NCI-H2107 treated with DMSO at 0.1 percent for 48 hours (cell line): ENCODE results near the gene ABCC1.
"Not testable (repeated sequence)": the region's sequence is repeated elsewhere in the genome, so short reads cannot be mapped to it uniquely, and the experiment has no call there.

Source experiments
- DNase-seq: peaks from one replicate; lab custom pipeline; 2025; ENCODE audit not compliant: unreplicated experiment; lab: John Stamatoyannopoulos, UW

ABCC1 gene

GRCh38 chr16:15966420-15966819, 17.0 kb downstream of the ABCC1 start:
- no peak for DNase-seq

DNA sequence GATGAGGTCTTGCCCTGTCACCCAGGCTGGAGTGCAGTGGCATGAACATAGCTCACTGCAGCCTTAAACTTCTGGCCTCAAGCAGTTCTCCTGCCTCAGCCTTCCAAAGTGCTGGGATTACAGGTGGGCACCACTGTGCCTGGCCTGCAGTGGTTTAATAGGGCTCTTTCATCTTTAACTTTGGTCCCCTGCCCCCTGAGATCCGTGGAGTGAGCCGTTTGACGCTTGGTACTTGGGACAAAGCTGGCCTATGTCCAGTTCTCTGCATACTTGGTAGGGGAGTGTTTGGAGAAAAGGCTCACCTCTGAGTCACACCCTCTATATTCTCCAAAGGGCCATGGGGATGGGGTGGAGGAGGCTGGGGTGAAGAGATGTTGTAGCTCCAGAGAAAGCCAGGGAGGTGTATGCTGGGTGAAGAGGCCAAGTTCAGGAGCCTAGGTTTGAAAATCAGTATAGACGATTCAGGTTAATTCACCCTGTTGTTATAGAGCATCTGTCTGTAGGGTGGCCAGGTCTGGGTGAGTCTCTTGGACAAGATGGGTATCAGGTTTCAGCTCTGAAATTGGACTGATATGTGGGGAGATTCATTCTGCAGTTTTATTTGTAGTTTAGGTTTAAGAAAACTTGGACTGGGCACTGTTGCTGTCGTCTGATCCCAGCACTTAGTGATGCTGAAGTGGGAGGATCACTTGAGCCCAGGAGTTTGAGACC, 17.6 kb downstream of the ABCC1 start:
- DNase-seq: no peak

- no peak for DNase-seq
Measured at GRCh38 chr16:15967655-15968315, 18.4 kb downstream of the ABCC1 start.

GRCh38 chr16:15970202-15970601, 20.8 kb downstream of the ABCC1 start:
- no peak for DNase-seq

- DNase-seq: no peak
Measured at GRCh38 chr16:15970743-15971439, 21.5 kb downstream of the ABCC1 start.

DNA sequence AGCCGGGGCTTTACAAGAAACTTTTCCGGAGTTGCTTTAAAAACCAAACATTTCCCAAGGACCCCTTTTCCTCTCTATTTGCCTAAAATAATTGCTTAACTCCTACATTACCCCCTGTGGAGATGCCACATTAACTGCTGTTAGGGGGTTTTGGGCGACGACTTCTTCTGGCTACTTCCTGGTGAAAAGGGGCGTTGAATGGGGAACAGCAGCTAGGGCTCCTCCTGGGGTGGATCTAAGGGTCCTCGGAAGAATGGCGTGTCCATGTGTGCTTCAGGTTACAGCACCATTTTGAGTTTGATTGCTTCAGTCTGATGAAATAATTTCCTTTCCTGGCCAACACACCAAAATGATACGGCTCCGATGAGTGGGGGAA, 22.0 kb downstream of the ABCC1 start:
- DNase-seq: no peak

DNA sequence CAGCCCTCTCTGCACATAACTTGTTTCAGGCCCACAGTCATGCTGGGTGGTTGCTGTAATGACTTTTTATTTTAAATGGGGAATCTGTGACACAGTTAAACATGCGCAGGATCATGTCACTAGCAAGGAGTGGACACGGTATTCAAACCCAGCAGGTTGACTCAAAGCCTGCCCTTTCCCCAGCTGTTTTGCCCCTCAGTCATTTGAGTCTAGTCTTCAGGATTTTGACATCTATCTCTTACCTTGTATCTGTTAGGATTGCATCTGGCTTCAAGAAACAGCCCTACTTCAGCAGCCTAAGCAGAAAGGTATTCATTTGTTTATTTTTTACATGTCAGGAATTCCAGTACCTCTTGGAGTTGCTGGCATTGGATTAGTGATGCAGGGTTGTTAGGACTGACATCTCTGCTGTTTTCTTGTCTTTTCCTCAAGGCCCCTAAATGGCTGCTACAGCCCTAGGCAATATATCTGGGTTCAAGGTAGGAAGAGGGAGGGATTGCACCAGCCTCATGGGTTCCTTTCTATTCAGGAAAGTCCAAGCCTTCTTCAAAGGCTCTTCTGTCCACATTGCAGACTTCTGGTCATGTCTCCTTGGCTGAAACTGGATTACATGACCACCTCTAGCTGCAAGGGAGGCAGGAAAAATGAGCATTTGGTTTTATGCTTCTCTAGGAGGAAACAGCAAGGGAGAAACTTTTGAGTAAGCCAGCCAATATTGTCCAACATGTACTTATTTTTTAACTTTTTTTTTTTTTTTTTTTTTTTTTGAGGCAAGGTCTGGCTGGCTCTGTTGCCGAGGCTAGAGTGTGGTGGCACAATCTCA, 22.8 kb downstream of the ABCC1 start:
- DNase-seq: no peak

- DNase-seq: no peak
Measured at GRCh38 chr16:15973421-15973820, 24.0 kb downstream of the ABCC1 start.

DNA sequence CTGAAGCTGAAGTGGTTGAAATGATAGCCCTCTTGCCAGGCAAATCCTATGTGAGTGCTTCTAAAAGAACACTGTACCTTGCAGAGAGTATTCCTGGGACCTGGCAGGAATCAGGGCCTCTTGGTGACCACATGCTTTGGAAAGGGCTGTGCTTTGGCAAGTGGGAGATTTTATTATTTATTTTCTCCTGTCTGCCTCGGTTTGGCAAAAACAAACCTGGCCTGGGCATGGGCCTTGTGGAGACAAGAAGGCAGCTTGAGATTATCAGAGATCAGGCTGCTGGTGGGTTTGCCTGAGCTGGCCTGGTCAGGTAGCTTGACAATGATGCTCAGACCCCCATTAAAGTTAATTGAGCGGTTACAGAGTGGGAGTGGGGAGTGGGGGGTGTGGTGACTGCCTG, 24.6 kb downstream of the ABCC1 start:
- DNase-seq: no peak

GRCh38 chr16:15975172-15975571, 25.8 kb downstream of the ABCC1 start:
- DNase-seq: no peak

DNA sequence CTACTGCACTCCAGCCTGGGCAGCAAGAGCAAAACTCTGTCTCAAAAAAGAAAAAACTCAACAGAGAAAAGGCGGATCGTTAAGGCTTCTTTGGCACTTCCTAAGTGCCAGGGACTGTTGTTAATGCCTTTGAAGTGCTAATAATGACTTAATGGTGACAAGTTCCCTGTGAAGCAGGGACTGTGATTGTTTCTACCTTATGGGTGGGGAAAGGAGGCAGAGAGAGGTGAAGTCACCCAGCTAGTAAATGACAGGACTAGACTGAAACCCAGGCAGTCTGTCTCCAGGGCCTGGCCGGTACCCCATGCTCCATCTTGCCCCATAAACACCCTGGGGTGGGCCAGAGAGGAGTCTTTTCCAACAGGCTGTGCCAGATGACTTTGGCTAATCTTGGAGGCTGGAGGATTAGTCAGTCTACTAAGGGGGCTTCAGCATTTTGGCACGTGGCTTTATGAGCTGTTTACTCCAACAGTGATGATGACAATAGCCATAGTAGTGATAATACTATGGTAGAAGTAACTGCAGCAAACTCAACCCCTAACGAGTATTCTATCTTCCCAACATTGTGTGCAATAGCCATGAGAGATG, 26.9 kb downstream of the ABCC1 start:
- no peak for DNase-seq

GRCh38 chr16:15976929-15977637, 27.7 kb downstream of the ABCC1 start:
- DNase-seq: no peak

GRCh38 chr16:15979801-15980200, 30.4 kb downstream of the ABCC1 start:
- no peak for DNase-seq

- DNase-seq: no peak
Measured at GRCh38 chr16:15980329-15980728, 30.9 kb downstream of the ABCC1 start.

GRCh38 chr16:15981382-15981781, 32.0 kb downstream of the ABCC1 start:
- DNase-seq: no peak

- not testable (repeated sequence) for DNase-seq
Measured at GRCh38 chr16:15982194-15982915, 32.9 kb downstream of the ABCC1 start.

- no peak for DNase-seq
Measured at GRCh38 chr16:15983898-15984297, 34.5 kb downstream of the ABCC1 start.

DNA sequence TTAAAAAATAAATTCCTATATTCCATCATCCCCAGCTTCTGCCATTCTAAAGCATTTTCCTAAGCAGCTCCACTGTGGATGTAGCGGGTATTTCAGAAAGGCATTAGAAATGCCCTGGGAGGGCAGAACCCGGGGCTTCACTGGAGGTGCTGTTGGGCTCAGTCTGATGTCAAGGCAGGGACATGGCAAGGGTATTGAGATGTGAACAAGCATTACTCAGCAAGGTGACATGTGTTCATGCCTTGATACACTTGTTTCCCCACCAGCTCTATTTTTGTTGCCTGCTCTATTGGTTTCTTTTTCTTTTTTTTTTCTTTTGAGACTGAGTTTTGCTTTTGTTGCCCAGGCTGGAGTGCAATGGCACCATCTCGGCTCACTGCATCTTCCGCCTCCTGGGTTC, 35.7 kb downstream of the ABCC1 start:
- DNase-seq: no peak

GRCh38 chr16:15986261-15986660, 36.8 kb downstream of the ABCC1 start:
- no peak for DNase-seq
